Measurements from ENCODE around the gene NOS1AP. TPM values are rescaled to one million over a fixed set of nuclear protein-coding genes. Genes with fewer than 3 reads are reported as not detected.

Gene NOS1AP
- total and polyA plus RNA-seq, 7 experiments from 2014 or later, result 0.08 to 0.15 TPM; not detected in 5

- CTCF ChIA-PET, result no interaction called here
- intact Hi-C loops (cut with micrococcal nuclease), result no loop called here
- no peak overlapping the region for H3K27ac ChIP-seq (ENCODE audit: low read depth, low read length)
- H3K4me1 ChIP-seq (ENCODE audit: control insufficient read depth in 2 of 2, insufficient read depth in 2 of 2, low read length in 2 of 2), result no peaks in the 10 kb centered on the region
- H3K27ac Mint-ChIP-seq, result no peak overlapping the region
- H3K9me3 Mint-ChIP-seq, result no peaks in the 10 kb centered on the region
- H3K27me3 Mint-ChIP-seq, result peaks cover 0 to 2% (median 0%) of the 10 kb centered on the region in 5 donors
- ATAC-seq (no peak), DNase-seq (no peak)
- H3K27me3 ChIP-seq (ENCODE audit: control insufficient read depth in 2 of 2, insufficient read depth in 2 of 2, low read length in 2 of 2), result no peaks in the 10 kb centered on the region
- no peaks in the 10 kb centered on the region for H3K36me3 Mint-ChIP-seq
- POLR2A ChIA-PET, result no interaction called here
- H3K4me1 Mint-ChIP-seq, result no peaks in the 10 kb centered on the region
- H3K9me3 ChIP-seq (ENCODE audit: control insufficient read depth in 2 of 3, low read length in 3 of 3), result no peaks in the 10 kb centered on the region
- no peak overlapping the region for H3K4me3 ChIP-seq (ENCODE audit: low read length)
- no peak overlapping the region for H3K4me3 Mint-ChIP-seq
- H3K36me3 ChIP-seq (ENCODE audit: control insufficient read depth in 2 of 3, insufficient read depth in 3 of 3, low read length in 3 of 3), result no peaks in the 10 kb centered on the region
Observed at GRCh38 chr1:162375463-162375862, 306.0 kb downstream of the NOS1AP start.

DNA sequence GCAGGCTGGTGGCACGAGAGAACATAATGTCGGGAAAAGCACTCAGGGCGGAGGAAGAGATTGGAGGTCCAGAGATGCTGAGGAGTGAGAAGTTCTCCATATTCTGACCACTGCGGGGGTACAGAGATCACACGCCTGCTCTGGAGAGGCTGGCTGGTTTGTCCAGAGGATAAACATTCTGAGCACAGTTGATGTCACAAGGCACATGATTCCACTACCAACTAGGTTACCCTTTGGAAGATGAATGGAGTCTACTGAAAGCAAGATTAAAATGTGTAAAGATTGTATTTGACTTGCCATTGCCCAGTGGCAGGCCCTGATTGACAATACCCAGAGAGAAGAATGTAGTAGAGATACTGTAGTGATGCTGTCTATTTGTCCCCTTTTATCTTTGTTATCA is 307.2 kb downstream of the NOS1AP start, which contains the start of gene SPATA46:
Gene SPATA46 (minus strand): TSS at position 164 of the 400 bp plus-strand sequence. CDS start 64 bp downstream, at position 100.
- Histone ChIP-seq H3K9me3 (ENCODE audit: control insufficient read depth in 2 of 3, low read length in 3 of 3) (no peaks in the 10 kb centered on the region), H3K27me3 (ENCODE audit: control insufficient read depth in 2 of 2, insufficient read depth in 2 of 2, low read length in 2 of 2) (no peaks in the 10 kb centered on the region), H3K4me3 (ENCODE audit: low read length) (no peak within 1 kb of the TSS), H3K27ac (ENCODE audit: low read depth, low read length) (no peak within 1 kb of the TSS), H3K36me3 (ENCODE audit: control insufficient read depth in 2 of 3, insufficient read depth in 3 of 3, low read length in 3 of 3) (no peaks in the 10 kb centered on the region), H3K4me1 (ENCODE audit: control insufficient read depth in 2 of 2, insufficient read depth in 2 of 2, low read length in 2 of 2) (no peaks in the 10 kb centered on the region)
- H3K27ac Mint-ChIP-seq, result peak within 1 kb of the TSS in 1 of 9 donors; percentile 23
- peaks cover 0 to 2% (median 0%) of the 10 kb centered on the region in 5 donors for H3K27me3 Mint-ChIP-seq
- ATAC-seq (no peak), DNase-seq (no peak)
- no peaks in the 10 kb centered on the region for H3K9me3 Mint-ChIP-seq
- H3K4me3 Mint-ChIP-seq, result no peak within 1 kb of the TSS
- no peaks in the 10 kb centered on the region for H3K4me1 Mint-ChIP-seq
- intact Hi-C loops (cut with micrococcal nuclease), result no loop called here
- CTCF ChIA-PET, result no interaction called here
- POLR2A ChIA-PET, result no interaction called here
- H3K36me3 Mint-ChIP-seq, result no peaks in the 10 kb centered on the region

DNA sequence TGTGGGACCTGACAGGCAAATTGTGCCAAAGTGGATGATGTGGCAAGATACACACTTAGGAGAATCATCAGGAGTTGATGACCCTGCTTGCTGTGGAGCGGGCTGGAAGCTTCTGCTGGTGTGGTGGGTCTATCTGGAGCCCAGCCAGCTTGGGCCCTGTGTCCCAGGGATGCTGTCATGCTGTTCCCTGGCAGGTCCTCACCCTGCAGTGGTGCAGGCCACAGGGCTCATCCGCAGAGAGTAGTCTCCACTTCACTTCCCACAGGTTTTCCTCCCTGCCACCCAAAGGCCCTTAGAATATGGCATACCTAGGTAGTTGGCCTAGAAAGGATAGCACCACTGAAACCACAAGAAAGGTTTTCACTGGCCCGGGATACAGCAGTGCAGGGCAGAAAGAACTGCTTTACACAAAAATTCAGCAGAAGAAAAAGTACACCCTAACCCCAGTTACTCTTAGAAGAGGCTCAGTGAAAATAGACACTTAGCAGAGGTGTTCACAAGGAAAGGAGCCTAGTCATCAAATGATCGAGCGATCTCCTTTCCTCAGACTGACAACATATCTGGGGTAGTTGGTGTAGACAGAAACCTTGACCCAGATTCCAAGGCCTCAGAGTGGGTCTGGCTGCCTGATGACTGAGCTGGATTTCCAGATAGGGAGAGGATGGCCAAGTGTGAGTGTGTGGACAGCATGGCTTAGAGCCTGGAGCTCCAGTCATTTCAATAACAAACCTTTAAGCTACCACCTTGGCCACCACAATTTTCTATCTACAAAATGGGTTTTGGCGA is 310.8 kb downstream of the NOS1AP start:
- Mint-ChIP-seq H3K27ac (no peak overlapping the region), H3K4me3 (no peak overlapping the region), H3K9me3 (no peaks in the 10 kb centered on the region), H3K27me3 (peaks cover 0 to under 1% (median 0%) of the 10 kb centered on the region in 5 donors), H3K4me1 (no peaks in the 10 kb centered on the region), H3K36me3 (no peaks in the 10 kb centered on the region)
- no peak overlapping the region for H3K4me3 ChIP-seq (ENCODE audit: low read length)
- H3K36me3 ChIP-seq (ENCODE audit: control insufficient read depth in 2 of 3, insufficient read depth in 3 of 3, low read length in 3 of 3), result no peaks in the 10 kb centered on the region
- H3K4me1 ChIP-seq (ENCODE audit: control insufficient read depth in 2 of 2, insufficient read depth in 2 of 2, low read length in 2 of 2), result no peaks in the 10 kb centered on the region
- DNase-seq, result no peak
- no peak for ATAC-seq
- ChIA-PET POLR2A (no interaction called here), CTCF (interaction anchor here (1.0 to 1.5 kb wide), 2 partner anchors 9 to 11 kb away, joined by 3 to 5 read pairs; no protein-coding TSS in a partner anchor)
- H3K27me3 ChIP-seq (ENCODE audit: control insufficient read depth in 2 of 2, insufficient read depth in 2 of 2, low read length in 2 of 2), result no peaks in the 10 kb centered on the region
- H3K9me3 ChIP-seq (ENCODE audit: control insufficient read depth in 2 of 3, low read length in 3 of 3), result no peaks in the 10 kb centered on the region
- intact Hi-C loops (cut with micrococcal nuclease), result no loop called here
- no peak overlapping the region for H3K27ac ChIP-seq (ENCODE audit: low read depth, low read length)

DNA sequence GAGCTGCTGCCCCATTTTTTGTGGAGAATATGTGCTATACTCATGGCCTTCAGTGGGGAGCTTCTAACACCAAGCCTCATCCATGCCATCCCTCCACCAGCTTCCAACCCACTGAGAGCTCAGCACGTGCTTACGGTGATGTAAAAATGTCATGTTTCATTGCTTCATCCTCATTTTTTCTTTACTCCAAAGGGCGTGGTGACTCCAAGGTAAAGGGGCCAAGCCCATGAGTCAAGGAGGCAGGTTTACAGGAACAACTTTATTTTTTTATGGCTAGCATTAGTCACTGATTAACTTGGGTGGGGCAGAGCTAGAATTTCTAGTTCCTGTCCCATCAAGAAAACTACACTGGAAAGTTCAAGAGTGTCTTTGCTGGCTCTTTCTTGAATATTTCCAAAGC is 311.9 kb downstream of the NOS1AP start, which contains the start of gene C1orf226:
Gene C1orf226 (plus strand): TSS at position 346 of the 400 bp plus-strand sequence. CDS start 174 bp downstream, outside the sequence.
- Mint-ChIP-seq H3K27ac (no peak within 1 kb of the TSS), H3K36me3 (no peaks in the 10 kb centered on the region), H3K9me3 (no peaks in the 10 kb centered on the region), H3K27me3 (peaks cover 0 to 6% (median 1%) of the 10 kb centered on the region in 5 donors), H3K4me1 (no peaks in the 10 kb centered on the region), H3K4me3 (no peak within 1 kb of the TSS)
- DNase-seq (no peak), ATAC-seq (no peak)
- Histone ChIP-seq H3K9me3 (ENCODE audit: control insufficient read depth in 2 of 3, low read length in 3 of 3) (no peaks in the 10 kb centered on the region), H3K27ac (ENCODE audit: low read depth, low read length) (no peak within 1 kb of the TSS), H3K36me3 (ENCODE audit: control insufficient read depth in 2 of 3, insufficient read depth in 3 of 3, low read length in 3 of 3) (no peaks in the 10 kb centered on the region), H3K27me3 (ENCODE audit: control insufficient read depth in 2 of 2, insufficient read depth in 2 of 2, low read length in 2 of 2) (no peaks in the 10 kb centered on the region), H3K4me3 (ENCODE audit: low read length) (no peak within 1 kb of the TSS), H3K4me1 (ENCODE audit: control insufficient read depth in 2 of 2, insufficient read depth in 2 of 2, low read length in 2 of 2) (no peaks in the 10 kb centered on the region)
- ChIA-PET POLR2A (no interaction called here), CTCF (interaction anchor here (1.5 kb wide), 1 partner anchor 10 kb away, joined by 5 read pairs; no protein-coding TSS in a partner anchor)
- intact Hi-C loops (cut with micrococcal nuclease), result no loop called here

GRCh38 chr1:162381941-162382750 is 312.7 kb downstream of the NOS1AP start:
- H3K9me3 Mint-ChIP-seq, result no peaks in the 10 kb centered on the region
- POLR2A ChIA-PET, result no interaction called here
- CTCF ChIA-PET, result interaction anchor here (1.5 kb wide), 1 partner anchor 9 kb away, joined by 5 read pairs; no protein-coding TSS in a partner anchor

GRCh38 chr1:162383091-162383490 is 313.6 kb downstream of the NOS1AP start:
- POLR2A ChIA-PET, result no interaction called here
- intact Hi-C loops (cut with micrococcal nuclease), result no loop called here

More at GRCh38 chr1:162381941-162382750, 312.7 kb downstream of the NOS1AP start:
- no peak for DNase-seq
- no peak overlapping the region for H3K4me3 Mint-ChIP-seq
- no peak overlapping the region for H3K27ac ChIP-seq (ENCODE audit: low read depth, low read length)
- H3K27me3 Mint-ChIP-seq, result peaks cover 0 to 12% (median 6%) of the 10 kb centered on the region in 5 donors
- H3K27me3 ChIP-seq (ENCODE audit: control insufficient read depth in 2 of 2, insufficient read depth in 2 of 2, low read length in 2 of 2), result no peaks in the 10 kb centered on the region
- intact Hi-C loops (cut with micrococcal nuclease), result no loop called here
- no peaks in the 10 kb centered on the region for H3K4me1 ChIP-seq (ENCODE audit: control insufficient read depth in 2 of 2, insufficient read depth in 2 of 2, low read length in 2 of 2)
- no peaks in the 10 kb centered on the region for H3K4me1 Mint-ChIP-seq
- no peaks in the 10 kb centered on the region for H3K36me3 ChIP-seq (ENCODE audit: control insufficient read depth in 2 of 3, insufficient read depth in 3 of 3, low read length in 3 of 3)
- no peak overlapping the region for H3K4me3 ChIP-seq (ENCODE audit: low read length)
- no peak for ATAC-seq
- H3K27ac Mint-ChIP-seq, result no peak overlapping the region
- H3K9me3 ChIP-seq (ENCODE audit: control insufficient read depth in 2 of 3, low read length in 3 of 3), result no peaks in the 10 kb centered on the region
- no peaks in the 10 kb centered on the region for H3K36me3 Mint-ChIP-seq

More at GRCh38 chr1:162383091-162383490, 313.6 kb downstream of the NOS1AP start:
- Mint-ChIP-seq H3K27ac (no peak overlapping the region), H3K4me1 (no peaks in the 10 kb centered on the region), H3K27me3 (peaks cover 0 to 12% (median 6%) of the 10 kb centered on the region in 5 donors), H3K4me3 (no peak overlapping the region), H3K36me3 (no peaks in the 10 kb centered on the region), H3K9me3 (no peaks in the 10 kb centered on the region)
- CTCF ChIA-PET, result no interaction called here
- no peak for DNase-seq
- Histone ChIP-seq H3K4me1 (ENCODE audit: control insufficient read depth in 2 of 2, insufficient read depth in 2 of 2, low read length in 2 of 2) (no peaks in the 10 kb centered on the region), H3K36me3 (ENCODE audit: control insufficient read depth in 2 of 3, insufficient read depth in 3 of 3, low read length in 3 of 3) (no peaks in the 10 kb centered on the region), H3K9me3 (ENCODE audit: control insufficient read depth in 2 of 3, low read length in 3 of 3) (no peaks in the 10 kb centered on the region), H3K27me3 (ENCODE audit: control insufficient read depth in 2 of 2, insufficient read depth in 2 of 2, low read length in 2 of 2) (no peaks in the 10 kb centered on the region), H3K27ac (ENCODE audit: low read depth, low read length) (no peak overlapping the region), H3K4me3 (ENCODE audit: low read length) (no peak overlapping the region)
- ATAC-seq, result no peak

All from naive thymus-derived CD4-positive, alpha-beta T cell (primary cell).